Astrocyte (in vitro differentiated cells and primary cell): ENCODE data around the gene CLEC20A.
"Not testable (repeated sequence)": the region's sequence is repeated elsewhere in the genome, so short reads cannot be mapped to it uniquely, and the experiment has no call there.

Experiments
- EZH2 ChIP-seq: IDR thresholded peaks from 2 replicates; pipeline ENCODE4 v1.6.1; 2012; ENCODE audit warnings: mild to moderate bottlenecking, low read length, inconsistent platforms; ENCODE audit not compliant: insufficient read depth
- TF ChIP-seq, protein P1 (sequence below): IDR thresholded peaks from 2 replicates; pipeline ENCODE4 v1.5.1; 2011; ENCODE audit warnings: low read depth, mild to moderate bottlenecking, inconsistent platforms, low read length, moderate library complexity; ENCODE audit not compliant: insufficient read depth

DNA sequence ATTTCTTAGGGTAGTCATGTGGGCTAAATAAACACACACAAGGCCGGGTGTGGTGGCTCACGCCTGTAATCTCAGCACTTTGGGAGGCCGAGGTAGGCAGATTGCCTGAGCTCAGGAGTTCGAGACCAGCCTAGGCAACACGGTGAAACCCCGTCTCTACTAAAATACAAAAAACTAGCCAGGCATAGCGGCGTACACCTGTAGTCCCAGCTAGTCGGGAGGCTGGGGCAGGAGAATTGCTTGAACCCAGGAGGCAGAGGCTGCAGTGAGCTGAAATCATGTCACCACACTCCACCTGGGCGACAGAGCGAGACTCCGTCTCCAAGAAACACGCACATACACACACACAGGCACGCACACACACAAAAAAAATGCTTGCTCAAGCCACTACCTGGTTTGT is 6.6 kb upstream of the CLEC20A start:
- TF ChIP-seq, protein P1, sequence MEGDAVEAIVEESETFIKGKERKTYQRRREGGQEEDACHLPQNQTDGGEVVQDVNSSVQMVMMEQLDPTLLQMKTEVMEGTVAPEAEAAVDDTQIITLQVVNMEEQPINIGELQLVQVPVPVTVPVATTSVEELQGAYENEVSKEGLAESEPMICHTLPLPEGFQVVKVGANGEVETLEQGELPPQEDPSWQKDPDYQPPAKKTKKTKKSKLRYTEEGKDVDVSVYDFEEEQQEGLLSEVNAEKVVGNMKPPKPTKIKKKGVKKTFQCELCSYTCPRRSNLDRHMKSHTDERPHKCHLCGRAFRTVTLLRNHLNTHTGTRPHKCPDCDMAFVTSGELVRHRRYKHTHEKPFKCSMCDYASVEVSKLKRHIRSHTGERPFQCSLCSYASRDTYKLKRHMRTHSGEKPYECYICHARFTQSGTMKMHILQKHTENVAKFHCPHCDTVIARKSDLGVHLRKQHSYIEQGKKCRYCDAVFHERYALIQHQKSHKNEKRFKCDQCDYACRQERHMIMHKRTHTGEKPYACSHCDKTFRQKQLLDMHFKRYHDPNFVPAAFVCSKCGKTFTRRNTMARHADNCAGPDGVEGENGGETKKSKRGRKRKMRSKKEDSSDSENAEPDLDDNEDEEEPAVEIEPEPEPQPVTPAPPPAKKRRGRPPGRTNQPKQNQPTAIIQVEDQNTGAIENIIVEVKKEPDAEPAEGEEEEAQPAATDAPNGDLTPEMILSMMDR = not testable (repeated sequence)
- not testable (repeated sequence) for TF ChIP-seq EZH2
